ENCODE measurements around the gene KRTAP4-4.

DNA sequence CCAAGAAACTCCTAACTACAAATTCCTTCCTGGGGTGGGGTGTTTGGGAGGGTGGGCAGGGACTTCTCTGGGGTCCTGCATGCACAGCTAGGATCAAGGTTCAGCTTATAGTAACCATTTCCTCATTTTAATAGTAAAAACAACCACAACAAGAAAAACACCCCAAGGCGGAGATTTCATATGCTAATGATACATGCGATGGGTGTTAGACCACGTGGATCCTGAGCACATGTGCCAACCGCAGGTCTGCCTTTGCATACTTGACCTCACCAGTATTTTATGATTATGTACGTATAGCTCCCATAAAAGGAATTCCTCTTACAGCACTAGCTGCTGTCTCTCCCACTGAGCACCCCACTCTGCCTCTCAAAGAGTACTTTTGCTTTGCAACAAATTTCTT, 44.3 kb downstream of the KRTAP4-4 start:
- TF ChIP-seq CTCF (IDR thresholded peaks at IDR 0.05) (no peak), POLR2A (IDR thresholded peaks at IDR 0.05) (no peak)

Data from right lobe of liver (tissue), 4 donors.